K562 (cell line): ENCODE measurements around the gene DOCK4.

Source experiments
- BRF2 ChIP-seq: IDR thresholded peaks from 3 replicates; pipeline ENCODE4 v1.6.1; 2011; ENCODE audit warnings: borderline replicate concordance, mild to moderate bottlenecking; ENCODE audit not compliant: insufficient read length, insufficient read depth
- CTCF ChIP-seq, 3 experiments: IDR thresholded peaks in 2 of 3; conservative IDR thresholded peaks in 1 of 3; 2 replicates each; pipeline ENCODE4 v1.5.1; 2011 to 2012; ENCODE audit warnings: low read length in 3 of 3, mild to moderate bottlenecking in 3 of 3, control low read depth in 2 of 3, improper control_type of control experiment in 1 of 3, inconsistent platforms in 1 of 3, low read depth in 1 of 3, mixed read lengths in 1 of 3, moderate library complexity in 1 of 3; ENCODE audit not compliant: insufficient read depth in 2 of 3
- ELF1 ChIP-seq: fragments of 200-800 bp; sonication (Bioruptor generic); IDR thresholded peaks from 2 replicates; pipeline ENCODE4 v1.6.1; 2016; ENCODE audit warnings: missing genetic modification characterization, missing compliant biosample characterization
- ELK1 ChIP-seq: sonication (generic); formaldehyde crosslinking; IDR thresholded peaks from 2 replicates; pipeline ENCODE4 v1.8.1; 2022; ENCODE audit warnings: missing genetic modification reagents
- HMG20A ChIP-seq: fragments of 450-650 bp; formaldehyde crosslinking; conservative IDR thresholded peaks from 2 replicates; pipeline ENCODE4 v1.4.0; 2020; ENCODE audit warnings: mild to moderate bottlenecking, mixed read lengths
- PATZ1 ChIP-seq: fragments of 250-450 bp; sonication (Bioruptor Pico); IDR thresholded peaks from 2 replicates; pipeline ENCODE4 v1.5.0; 2020; ENCODE audit warnings: mild to moderate bottlenecking, borderline replicate concordance
- RFX5 ChIP-seq: IDR thresholded peaks from 2 replicates; pipeline ENCODE4 v1.6.1; 2011; ENCODE audit warnings: low read depth, mild to moderate bottlenecking, improper control_type of control experiment, low read length
- SMARCC2 ChIP-seq: fragments of 450-650 bp; IDR thresholded peaks from 2 replicates; pipeline ENCODE4 v1.6.1; 2017; ENCODE audit warnings: antibody characterized with exemption, moderate library complexity, mild to moderate bottlenecking, low read depth
- SMARCE1 ChIP-seq: fragments of 450-650 bp; IDR thresholded peaks from 2 replicates; pipeline ENCODE4 v1.7.1; 2016; ENCODE audit warnings: mild to moderate bottlenecking
- ZNF639 ChIP-seq, 2 experiments: fragments of 200-800 bp in 1 of 2; sonication (Bioruptor generic) in 1 of 2; sonication (generic) in 1 of 2; formaldehyde crosslinking in 1 of 2; IDR thresholded peaks in 1 of 2; conservative IDR thresholded peaks in 1 of 2; 2 replicates each; pipeline versions ENCODE4 v1.5.0 to v1.6.1; 2016 to 2020; ENCODE audit warnings: missing compliant biosample characterization in 1 of 2, missing genetic modification characterization in 1 of 2, missing genetic modification reagents in 1 of 2

GRCh38 chr7:111711426-111712065 is 494.7 kb downstream of the DOCK4 start:
- no peak for TF ChIP-seq ZNF639 (CRISPR knock-in tag; conservative IDR thresholded peaks at IDR 0.05 in 1 of 2, IDR thresholded peaks at IDR 0.05 in 1 of 2)
- TF ChIP-seq ELF1 (tag): no peak
- no peak for TF ChIP-seq PATZ1
- no peak for TF ChIP-seq HMG20A (CRISPR knock-in tag)
- no peak for TF ChIP-seq CTCF (IDR thresholded peaks at IDR 0.05 in 2 of 3, conservative IDR thresholded peaks at IDR 0.05 in 1 of 3; ENCODE audit: insufficient read depth in 2 of 3, low read depth in 1 of 3, low read length in 3 of 3)
- no peak for TF ChIP-seq SMARCE1
- TF ChIP-seq BRF2: no peak
- no peak for TF ChIP-seq RFX5
- TF ChIP-seq ELK1 (CRISPR knock-in tag): no peak
- TF ChIP-seq SMARCC2: no peak
